ENCODE results near the gene TSPAN14. TPM values are rescaled to one million over a fixed set of nuclear protein-coding genes. Genes with fewer than 3 reads are reported as not detected.

The TSPAN14 gene
- total RNA-seq, 2 experiments from 2014 or later = 167 to 168 TPM

GRCh38 chr10:80517416-80518142 is 63.5 kb downstream of the TSPAN14 start:
- H3K9me3 ChIP-seq (ENCODE audit: control insufficient read depth in 1 of 2, insufficient read depth in 1 of 2, low read length in 2 of 2) = no peaks in the 10 kb centered on the region
- CTCF ChIA-PET = interaction anchor here (0.8 kb wide), 1 partner anchor 12 kb away, joined by 5 read pairs; no protein-coding TSS in a partner anchor
- H3K4me3 Mint-ChIP-seq = no peak overlapping the region
- no peaks in the 10 kb centered on the region for H3K27me3 Mint-ChIP-seq
- peaks cover 7% of the 10 kb centered on the region for H3K4me1 Mint-ChIP-seq (ENCODE audit: low read depth)
- no peak for TF ChIP-seq CTCF (IDR thresholded peaks at IDR 0.05)
- POLR2A ChIA-PET = no interaction called here
- no peak for ATAC-seq (ENCODE audit: poor library complexity)
- H3K36me3 ChIP-seq (ENCODE audit: insufficient read depth, low read length) = peaks cover 88% of the 10 kb centered on the region
- no peak overlapping the region for H3K4me3 ChIP-seq (ENCODE audit: low read length)
- no peaks in the 10 kb centered on the region for H3K9me3 Mint-ChIP-seq
- intact Hi-C loops (cut with DNase I, micrococcal nuclease) = no loop called here
- no peak overlapping the region for H3K27ac ChIP-seq (ENCODE audit: low read depth in 1 of 2, low read length in 2 of 2)
- no peaks in the 10 kb centered on the region for H3K27me3 ChIP-seq (ENCODE audit: control insufficient read depth in 1 of 2, insufficient read depth in 2 of 2, low read length in 2 of 2)
- peak overlapping the region; percentile 24 for H3K27ac Mint-ChIP-seq
- H3K4me1 ChIP-seq (ENCODE audit: insufficient read depth, low read length) = peaks cover 12% of the 10 kb centered on the region
- DNase-seq = no peak
- peaks cover 84% of the 10 kb centered on the region for H3K36me3 Mint-ChIP-seq (ENCODE audit: low read depth)

GRCh38 chr10:80518143-80518806 is 64.2 kb downstream of the TSPAN14 start:
- Histone ChIP-seq H3K27ac (ENCODE audit: low read depth in 1 of 2, low read length in 2 of 2) (no peak overlapping the region), H3K36me3 (ENCODE audit: insufficient read depth, low read length) (peaks cover 83% of the 10 kb centered on the region), H3K9me3 (ENCODE audit: control insufficient read depth in 1 of 2, insufficient read depth in 1 of 2, low read length in 2 of 2) (no peaks in the 10 kb centered on the region), H3K27me3 (ENCODE audit: control insufficient read depth in 1 of 2, insufficient read depth in 2 of 2, low read length in 2 of 2) (no peaks in the 10 kb centered on the region), H3K4me3 (ENCODE audit: low read length) (no peak overlapping the region), H3K4me1 (ENCODE audit: insufficient read depth, low read length) (peaks cover 10% of the 10 kb centered on the region)
- Mint-ChIP-seq H3K36me3 (ENCODE audit: low read depth) (peaks cover 77% of the 10 kb centered on the region), H3K27me3 (no peaks in the 10 kb centered on the region), H3K4me3 (no peak overlapping the region), H3K4me1 (ENCODE audit: low read depth) (peaks cover 13% of the 10 kb centered on the region), H3K27ac (peak overlapping the region; percentile 57), H3K9me3 (no peaks in the 10 kb centered on the region)
- DNase-seq (no peak), ATAC-seq (ENCODE audit: poor library complexity) (no peak)
- intact Hi-C loops (cut with DNase I, micrococcal nuclease) = no loop called here
- ChIA-PET CTCF (interaction anchor here (0.8 to 3.9 kb wide), 3 partner anchors 13 to 140 kb away, joined by 4 to 11 read pairs (median 5); no protein-coding TSS in a partner anchor), POLR2A (no interaction called here)
- no peak for TF ChIP-seq CTCF (IDR thresholded peaks at IDR 0.05)

- H3K27ac ChIP-seq (ENCODE audit: low read depth in 1 of 2, low read length in 2 of 2) = no peak overlapping the region
- Mint-ChIP-seq H3K36me3 (ENCODE audit: low read depth) (peaks cover 71% of the 10 kb centered on the region), H3K4me1 (ENCODE audit: low read depth) (peaks cover 18% of the 10 kb centered on the region), H3K4me3 (no peak overlapping the region), H3K9me3 (no peaks in the 10 kb centered on the region), H3K27ac (peak overlapping the region; percentile 57), H3K27me3 (no peaks in the 10 kb centered on the region)
- no peaks in the 10 kb centered on the region for H3K27me3 ChIP-seq (ENCODE audit: control insufficient read depth in 1 of 2, insufficient read depth in 2 of 2, low read length in 2 of 2)
- CTCF ChIA-PET = interaction anchor here (0.8 to 3.9 kb wide), 3 partner anchors 13 to 140 kb away, joined by 4 to 11 read pairs (median 6); no protein-coding TSS in a partner anchor
- DNase-seq (no peak), ATAC-seq (ENCODE audit: poor library complexity) (no peak)
- no peak for TF ChIP-seq CTCF (IDR thresholded peaks at IDR 0.05)
- intact Hi-C loops (cut with DNase I, micrococcal nuclease) = no loop called here
- peaks cover 76% of the 10 kb centered on the region for H3K36me3 ChIP-seq (ENCODE audit: insufficient read depth, low read length)
- H3K4me1 ChIP-seq (ENCODE audit: insufficient read depth, low read length) = peaks cover 13% of the 10 kb centered on the region
- no peak overlapping the region for H3K4me3 ChIP-seq (ENCODE audit: low read length)
- no peaks in the 10 kb centered on the region for H3K9me3 ChIP-seq (ENCODE audit: control insufficient read depth in 1 of 2, insufficient read depth in 1 of 2, low read length in 2 of 2)
- POLR2A ChIA-PET = no interaction called here
Observed at GRCh38 chr10:80518807-80519360, 64.8 kb downstream of the TSPAN14 start.
